ENCODE measurements around the gene ALDH1A2.

ALDH1A2 gene

GRCh38 chr15:58108117-58108516 lies 42.6 kb upstream of the ALDH1A2 start:
- TF ChIP-seq EZH2phosphoT487 (conservative IDR thresholded peaks at IDR 0.05; ENCODE audit: low read length) (no peak), CTCF (IDR thresholded peaks at IDR 0.05; ENCODE audit: insufficient read depth, low read length, poor library complexity, severe bottlenecking) (no peak)
- no peaks in the 10 kb centered on the region for H3K79me2 ChIP-seq (ENCODE audit: insufficient read depth, low read length)
- H3K9me2 ChIP-seq (replicated peaks; ENCODE audit: insufficient read depth, low read length) = no peaks in the 10 kb centered on the region
- no peak overlapping the region for H3K4me2 ChIP-seq (ENCODE audit: low read depth, low read length, poor library complexity, severe bottlenecking)
- H3K9me3 ChIP-seq (ENCODE audit: insufficient read depth, low read length) = no peaks in the 10 kb centered on the region
- H3K27me3 ChIP-seq (ENCODE audit: low read length) = no peaks in the 10 kb centered on the region
- H3F3A ChIP-seq (ENCODE audit: insufficient read depth) = no peaks in the 10 kb centered on the region
- no peaks in the 10 kb centered on the region for H3K36me3 ChIP-seq (ENCODE audit: low read length)
- no peak overlapping the region for H3K9ac ChIP-seq (ENCODE audit: low read length)
- no peak overlapping the region for H2AFZ ChIP-seq (ENCODE audit: low read depth, low read length, severe bottlenecking)
- H3K4me3 ChIP-seq (ENCODE audit: insufficient read depth, low read length, poor library complexity, severe bottlenecking) = no peak overlapping the region
- H4K20me1 ChIP-seq (ENCODE audit: low read depth, low read length) = no peaks in the 10 kb centered on the region
- H3K27ac ChIP-seq (ENCODE audit: low read depth, low read length) = no peak overlapping the region

- TF ChIP-seq CTCF (IDR thresholded peaks at IDR 0.05; ENCODE audit: insufficient read depth, low read length, poor library complexity, severe bottlenecking) (no peak), EZH2phosphoT487 (conservative IDR thresholded peaks at IDR 0.05; ENCODE audit: low read length) (no peak)
- no peaks in the 10 kb centered on the region for H4K20me1 ChIP-seq (ENCODE audit: low read depth, low read length)
- no peak overlapping the region for H2AFZ ChIP-seq (ENCODE audit: low read depth, low read length, severe bottlenecking)
- H3K9ac ChIP-seq (ENCODE audit: low read length) = no peak overlapping the region
- H3K27me3 ChIP-seq (ENCODE audit: low read length) = no peaks in the 10 kb centered on the region
- no peak overlapping the region for H3K4me3 ChIP-seq (ENCODE audit: insufficient read depth, low read length, poor library complexity, severe bottlenecking)
- no peaks in the 10 kb centered on the region for H3K9me2 ChIP-seq (replicated peaks; ENCODE audit: insufficient read depth, low read length)
- no peak overlapping the region for H3K27ac ChIP-seq (ENCODE audit: low read depth, low read length)
- H3K4me2 ChIP-seq (ENCODE audit: low read depth, low read length, poor library complexity, severe bottlenecking) = no peak overlapping the region
- H3K36me3 ChIP-seq (ENCODE audit: low read length) = no peaks in the 10 kb centered on the region
- H3K9me3 ChIP-seq (ENCODE audit: insufficient read depth, low read length) = no peaks in the 10 kb centered on the region
- H3F3A ChIP-seq (ENCODE audit: insufficient read depth) = no peaks in the 10 kb centered on the region
- no peaks in the 10 kb centered on the region for H3K79me2 ChIP-seq (ENCODE audit: insufficient read depth, low read length)
Measured at GRCh38 chr15:58103482-58103881, 38.0 kb upstream of the ALDH1A2 start.

- H3K9ac ChIP-seq (ENCODE audit: low read length) = no peak overlapping the region
- H3K9me2 ChIP-seq (replicated peaks; ENCODE audit: insufficient read depth, low read length) = no peaks in the 10 kb centered on the region
- TF ChIP-seq EZH2phosphoT487 (conservative IDR thresholded peaks at IDR 0.05; ENCODE audit: low read length) = no peak
- no peak for TF ChIP-seq CTCF (IDR thresholded peaks at IDR 0.05; ENCODE audit: insufficient read depth, low read length, poor library complexity, severe bottlenecking)
- H3K9me3 ChIP-seq (ENCODE audit: insufficient read depth, low read length) = no peaks in the 10 kb centered on the region
- no peaks in the 10 kb centered on the region for H3K27me3 ChIP-seq (ENCODE audit: low read length)
- H2AFZ ChIP-seq (ENCODE audit: low read depth, low read length, severe bottlenecking) = no peak overlapping the region
- no peak overlapping the region for H3K4me2 ChIP-seq (ENCODE audit: low read depth, low read length, poor library complexity, severe bottlenecking)
- no peaks in the 10 kb centered on the region for H3F3A ChIP-seq (ENCODE audit: insufficient read depth)
- H3K79me2 ChIP-seq (ENCODE audit: insufficient read depth, low read length) = no peaks in the 10 kb centered on the region
- H3K27ac ChIP-seq (ENCODE audit: low read depth, low read length) = no peak overlapping the region
- H3K36me3 ChIP-seq (ENCODE audit: low read length) = no peaks in the 10 kb centered on the region
- no peak overlapping the region for H3K4me3 ChIP-seq (ENCODE audit: insufficient read depth, low read length, poor library complexity, severe bottlenecking)
- no peaks in the 10 kb centered on the region; the same call in 1 of the 2 replicates for H4K20me1 ChIP-seq (ENCODE audit: low read depth, low read length)
Measured at GRCh38 chr15:58096529-58097084, 31.1 kb upstream of the ALDH1A2 start.

Data from SU-DHL-6 (cell line).